HG03342 (cell line): ENCODE measurements around the gene MYH16.
"Not testable (repeated sequence)": the region's sequence is repeated elsewhere in the genome, so short reads cannot be mapped to it uniquely, and the experiment has no call there.

Experiments used
- ATAC-seq: cut with Tn5 transposase; IDR thresholded peaks from one replicate; pipeline ENCODE4 v1.9.1; 2021; ENCODE audit warnings: mild to moderate bottlenecking, moderate library complexity; ENCODE audit not compliant: unreplicated experiment

MYH16 gene

GRCh38 chr7:99350641-99351040 is 78.0 kb downstream of the MYH16 start:
- not testable (repeated sequence) for ATAC-seq

- no peak for ATAC-seq
These were observed 79.6 kb downstream of the MYH16 start for GRCh38 chr7:99352247-99352646.

GRCh38 chr7:99355098-99355497 is 82.5 kb downstream of the MYH16 start:
- no peak for ATAC-seq

GRCh38 chr7:99357701-99358490 is 85.3 kb downstream of the MYH16 start:
- ATAC-seq = no peak

- not testable (repeated sequence) for ATAC-seq
These were observed 85.9 kb downstream of the MYH16 start for GRCh38 chr7:99358521-99358920.

- ATAC-seq = no peak
These were observed 87.0 kb downstream of the MYH16 start for GRCh38 chr7:99359465-99360154.
